ENCODE results near the gene RIC8A. TPM values are rescaled to one million over a fixed set of nuclear protein-coding genes. Genes with fewer than 3 reads are reported as not detected.

The RIC8A gene
- total and polyA plus RNA-seq, 2 of the 13 experiments (the other 11 are each of a cell fraction or from before 2014, with no cell fraction given) = 62.1 to 63.8 TPM

DNA sequence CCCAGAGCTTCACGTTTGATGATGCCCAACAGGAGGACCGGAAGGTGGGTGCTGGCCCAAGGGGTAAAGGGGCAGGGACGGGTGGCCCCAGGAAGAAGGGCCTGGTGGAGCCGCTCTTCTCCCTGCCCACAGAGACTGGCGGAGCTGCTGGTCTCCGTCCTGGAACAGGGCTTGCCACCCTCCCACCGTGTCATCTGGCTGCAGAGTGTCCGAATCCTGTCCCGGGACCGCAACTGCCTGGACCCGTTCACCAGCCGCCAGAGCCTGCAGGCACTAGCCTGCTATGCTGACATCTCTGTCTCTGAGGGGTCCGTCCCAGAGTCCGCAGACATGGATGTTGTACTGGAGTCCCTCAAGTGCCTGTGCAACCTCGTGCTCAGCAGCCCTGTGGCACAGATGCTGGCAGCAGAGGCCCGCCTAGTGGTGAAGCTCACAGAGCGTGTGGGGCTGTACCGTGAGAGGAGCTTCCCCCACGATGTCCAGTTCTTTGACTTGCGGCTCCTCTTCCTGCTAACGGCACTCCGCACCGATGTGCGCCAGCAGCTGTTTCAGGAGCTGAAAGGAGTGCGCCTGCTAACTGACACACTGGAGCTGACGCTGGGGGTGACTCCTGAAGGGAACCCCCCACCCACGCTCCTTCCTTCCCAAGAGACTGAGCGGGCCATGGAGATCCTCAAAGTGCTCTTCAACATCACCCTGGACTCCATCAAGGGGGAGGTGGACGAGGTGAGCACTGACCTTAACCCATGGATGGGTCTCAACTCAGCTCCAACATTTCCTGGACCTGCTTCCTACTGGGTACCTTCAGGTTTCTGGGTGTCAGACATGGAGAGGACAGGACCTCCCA lies 2.0 kb downstream of the RIC8A start (continued):
- TF ChIP-seq ZSCAN21 (CRISPR knock-in tag; IDR thresholded peaks at IDR 0.05; ENCODE audit: borderline replicate concordance) = 0 out of 2 replicates have a peak, but pooled peaks have one; percentile 31
- peak; percentile 90 for TF ChIP-seq ZBTB38 (CRISPR knock-in tag; IDR thresholded peaks at IDR 0.05)
- peak; percentile 41; the same call in 1 of the 2 replicates for TF ChIP-seq ZNF143 (CRISPR knock-in tag; IDR thresholded peaks at IDR 0.05)
- TF ChIP-seq ETV5 (CRISPR knock-in tag; IDR thresholded peaks at IDR 0.05; ENCODE audit: borderline replicate concordance) = no peak
- TF ChIP-seq, protein P1, sequence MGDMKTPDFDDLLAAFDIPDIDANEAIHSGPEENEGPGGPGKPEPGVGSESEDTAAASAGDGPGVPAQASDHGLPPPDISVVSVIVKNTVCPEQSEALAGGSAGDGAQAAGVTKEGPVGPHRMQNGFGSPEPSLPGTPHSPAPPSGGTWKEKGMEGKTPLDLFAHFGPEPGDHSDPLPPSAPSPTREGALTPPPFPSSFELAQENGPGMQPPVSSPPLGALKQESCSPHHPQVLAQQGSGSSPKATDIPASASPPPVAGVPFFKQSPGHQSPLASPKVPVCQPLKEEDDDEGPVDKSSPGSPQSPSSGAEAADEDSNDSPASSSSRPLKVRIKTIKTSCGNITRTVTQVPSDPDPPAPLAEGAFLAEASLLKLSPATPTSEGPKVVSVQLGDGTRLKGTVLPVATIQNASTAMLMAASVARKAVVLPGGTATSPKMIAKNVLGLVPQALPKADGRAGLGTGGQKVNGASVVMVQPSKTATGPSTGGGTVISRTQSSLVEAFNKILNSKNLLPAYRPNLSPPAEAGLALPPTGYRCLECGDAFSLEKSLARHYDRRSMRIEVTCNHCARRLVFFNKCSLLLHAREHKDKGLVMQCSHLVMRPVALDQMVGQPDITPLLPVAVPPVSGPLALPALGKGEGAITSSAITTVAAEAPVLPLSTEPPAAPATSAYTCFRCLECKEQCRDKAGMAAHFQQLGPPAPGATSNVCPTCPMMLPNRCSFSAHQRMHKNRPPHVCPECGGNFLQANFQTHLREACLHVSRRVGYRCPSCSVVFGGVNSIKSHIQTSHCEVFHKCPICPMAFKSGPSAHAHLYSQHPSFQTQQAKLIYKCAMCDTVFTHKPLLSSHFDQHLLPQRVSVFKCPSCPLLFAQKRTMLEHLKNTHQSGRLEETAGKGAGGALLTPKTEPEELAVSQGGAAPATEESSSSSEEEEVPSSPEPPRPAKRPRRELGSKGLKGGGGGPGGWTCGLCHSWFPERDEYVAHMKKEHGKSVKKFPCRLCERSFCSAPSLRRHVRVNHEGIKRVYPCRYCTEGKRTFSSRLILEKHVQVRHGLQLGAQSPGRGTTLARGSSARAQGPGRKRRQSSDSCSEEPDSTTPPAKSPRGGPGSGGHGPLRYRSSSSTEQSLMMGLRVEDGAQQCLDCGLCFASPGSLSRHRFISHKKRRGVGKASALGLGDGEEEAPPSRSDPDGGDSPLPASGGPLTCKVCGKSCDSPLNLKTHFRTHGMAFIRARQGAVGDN (CRISPR knock-in tag; IDR thresholded peaks at IDR 0.05) = peak; percentile 71
- 0 out of 2 replicates have a peak, but pooled peaks have one; percentile 34 for TF ChIP-seq ZNF552 (CRISPR knock-in tag; IDR thresholded peaks at IDR 0.05; ENCODE audit: borderline replicate concordance)
- TF ChIP-seq ZFP82 (CRISPR knock-in tag; IDR thresholded peaks at IDR 0.05; ENCODE audit: borderline replicate concordance) = 0 out of 2 replicates have a peak, but pooled peaks have one; percentile 28
